HEK293 (cell line): ENCODE data around the gene TANC1.
A peak's percentile ranks its signal among the peaks of the same experiment; 100 is the strongest.

Source experiments
- BCL11A ChIP-seq: fragments of 450-650 bp; formaldehyde crosslinking; IDR thresholded peaks from 2 replicates; pipeline ENCODE4 v1.5.1; 2016; ENCODE audit warnings: low read depth, missing biosample characterization, missing genetic modification characterization
- GLI2 ChIP-seq: fragments of 450-650 bp; formaldehyde crosslinking; IDR thresholded peaks from 2 replicates; pipeline ENCODE4; 2017; ENCODE audit warnings: missing biosample characterization, missing genetic modification characterization, low read depth, borderline replicate concordance
- GLIS1 ChIP-seq: fragments of 450-650 bp; formaldehyde crosslinking; IDR thresholded peaks from 2 replicates; pipeline ENCODE4 v1.5.1; 2016; ENCODE audit warnings: missing biosample characterization, missing genetic modification characterization
- KLF1 ChIP-seq: fragments of 450-650 bp; formaldehyde crosslinking; IDR thresholded peaks from 2 replicates; pipeline ENCODE4 v1.5.1; 2016; ENCODE audit warnings: missing biosample characterization, missing genetic modification characterization
- KLF8 ChIP-seq: fragments of 450-650 bp; formaldehyde crosslinking; IDR thresholded peaks from 2 replicates; pipeline ENCODE4 v1.5.1; 2016; ENCODE audit warnings: missing biosample characterization, missing genetic modification characterization
- PRDM4 ChIP-seq: fragments of 450-650 bp; formaldehyde crosslinking; IDR thresholded peaks from 2 replicates; pipeline ENCODE4 v1.5.1; 2017; ENCODE audit warnings: missing biosample characterization, missing genetic modification characterization
- RBAK ChIP-seq: fragments of 450-650 bp; formaldehyde crosslinking; IDR thresholded peaks from 2 replicates; pipeline ENCODE4 v1.5.1; 2016; ENCODE audit warnings: missing biosample characterization, missing genetic modification characterization
- SP2 ChIP-seq: fragments of 450-650 bp; formaldehyde crosslinking; IDR thresholded peaks from 2 replicates; pipeline ENCODE4 v1.5.1; 2016; ENCODE audit warnings: missing biosample characterization, missing genetic modification characterization
- SP3 ChIP-seq: fragments of 450-650 bp; formaldehyde crosslinking; IDR thresholded peaks from 2 replicates; pipeline ENCODE4 v1.5.1; 2016; ENCODE audit warnings: missing biosample characterization, missing genetic modification characterization
- TCF7L2 ChIP-seq: IDR thresholded peaks from 2 replicates; pipeline ENCODE4 v1.6.1; 2011; ENCODE audit warnings: low read depth, mild to moderate bottlenecking, inconsistent platforms, low read length, moderate library complexity, borderline replicate concordance
- YY2 ChIP-seq: fragments of 450-650 bp; formaldehyde crosslinking; IDR thresholded peaks from 2 replicates; pipeline ENCODE4 v1.5.1; 2016; ENCODE audit warnings: missing biosample characterization, missing genetic modification characterization
- ZBTB21 ChIP-seq: fragments of 450-650 bp; formaldehyde crosslinking; IDR thresholded peaks from 2 replicates; pipeline ENCODE4 v1.5.1; 2017; ENCODE audit warnings: missing biosample characterization, missing genetic modification characterization
- ZBTB49 ChIP-seq: fragments of 450-650 bp; formaldehyde crosslinking; IDR thresholded peaks from 2 replicates; pipeline ENCODE4 v1.5.1; 2016; ENCODE audit warnings: missing biosample characterization, missing genetic modification characterization, low read depth
- ZIC2 ChIP-seq: fragments of 450-650 bp; formaldehyde crosslinking; IDR thresholded peaks from 2 replicates; pipeline ENCODE4 v1.5.1; 2016; ENCODE audit warnings: missing biosample characterization, missing genetic modification characterization
- ZNF114 ChIP-seq: fragments of 450-650 bp; formaldehyde crosslinking; IDR thresholded peaks from 2 replicates; pipeline ENCODE4 v1.5.0; 2017; ENCODE audit warnings: missing biosample characterization, missing genetic modification characterization
- ZNF121 ChIP-seq: fragments of 450-650 bp; formaldehyde crosslinking; IDR thresholded peaks from 2 replicates; pipeline ENCODE4 v1.5.1; 2016; ENCODE audit warnings: missing biosample characterization, missing genetic modification characterization
- ZNF132 ChIP-seq: fragments of 450-650 bp; formaldehyde crosslinking; IDR thresholded peaks from 2 replicates; pipeline ENCODE4 v1.5.1; 2017; ENCODE audit warnings: missing biosample characterization, missing genetic modification characterization, borderline replicate concordance
- ZNF175 ChIP-seq: fragments of 450-650 bp; formaldehyde crosslinking; IDR thresholded peaks from 2 replicates; pipeline ENCODE4 v1.5.1; 2016; ENCODE audit warnings: missing biosample characterization, missing genetic modification characterization
- ZNF184 ChIP-seq: fragments of 450-650 bp; IDR thresholded peaks from 2 replicates; pipeline ENCODE4 v1.5.1; 2018; ENCODE audit warnings: missing biosample characterization, mild to moderate bottlenecking, missing genetic modification characterization
- ZNF202 ChIP-seq: fragments of 450-650 bp; formaldehyde crosslinking; IDR thresholded peaks from 2 replicates; pipeline ENCODE4 v1.5.1; 2016; ENCODE audit warnings: missing biosample characterization, missing genetic modification characterization, borderline replicate concordance
- ZNF223 ChIP-seq: fragments of 450-650 bp; formaldehyde crosslinking; IDR thresholded peaks from 2 replicates; pipeline ENCODE4 v1.5.1; 2016; ENCODE audit warnings: missing biosample characterization, missing genetic modification characterization
- ZNF37A ChIP-seq: fragments of 450-650 bp; IDR thresholded peaks from 2 replicates; pipeline ENCODE4 v1.5.1; 2018; ENCODE audit warnings: missing biosample characterization, missing genetic modification characterization
- ZNF398 ChIP-seq: fragments of 450-650 bp; formaldehyde crosslinking; IDR thresholded peaks from 2 replicates; pipeline ENCODE4 v1.5.1; 2017; ENCODE audit warnings: missing biosample characterization, missing genetic modification characterization
- ZNF433 ChIP-seq: fragments of 450-650 bp; formaldehyde crosslinking; IDR thresholded peaks from 2 replicates; pipeline ENCODE4 v1.5.1; 2016; ENCODE audit warnings: missing biosample characterization, missing genetic modification characterization, low read depth
- ZNF488 ChIP-seq: fragments of 450-650 bp; formaldehyde crosslinking; IDR thresholded peaks from 2 replicates; pipeline ENCODE4 v1.5.1; 2016; ENCODE audit warnings: missing biosample characterization, missing genetic modification characterization
- ZNF530 ChIP-seq: fragments of 450-650 bp; formaldehyde crosslinking; IDR thresholded peaks from 2 replicates; pipeline ENCODE4 v1.5.1; 2016; ENCODE audit warnings: low read depth, missing biosample characterization, missing genetic modification characterization
- ZNF544 ChIP-seq: fragments of 450-650 bp; formaldehyde crosslinking; IDR thresholded peaks from 2 replicates; pipeline ENCODE4 v1.5.0; 2017; ENCODE audit warnings: missing biosample characterization, missing genetic modification characterization
- ZNF548 ChIP-seq: fragments of 450-650 bp; formaldehyde crosslinking; IDR thresholded peaks from 2 replicates; pipeline ENCODE4 v1.5.1; 2016; ENCODE audit warnings: missing biosample characterization, missing genetic modification characterization
- ZNF560 ChIP-seq: fragments of 450-650 bp; formaldehyde crosslinking; IDR thresholded peaks from 2 replicates; pipeline ENCODE4 v1.5.1; 2017; ENCODE audit warnings: missing biosample characterization, missing genetic modification characterization, borderline replicate concordance
- ZNF707 ChIP-seq: fragments of 450-650 bp; formaldehyde crosslinking; IDR thresholded peaks from 2 replicates; pipeline ENCODE4 v1.5.1; 2016; ENCODE audit warnings: missing biosample characterization, missing genetic modification characterization
- ZNF791 ChIP-seq: fragments of 450-650 bp; formaldehyde crosslinking; IDR thresholded peaks from 2 replicates; pipeline ENCODE4 v1.5.1; 2016; ENCODE audit warnings: missing biosample characterization, missing genetic modification characterization
- ZNF843 ChIP-seq: fragments of 450-650 bp; formaldehyde crosslinking; IDR thresholded peaks from 2 replicates; pipeline ENCODE4 v1.5.1; 2016; ENCODE audit warnings: missing biosample characterization, missing genetic modification characterization
- ZSCAN5A ChIP-seq: fragments of 450-650 bp; formaldehyde crosslinking; IDR thresholded peaks from 2 replicates; pipeline ENCODE4 v1.5.1; 2016; ENCODE audit warnings: missing biosample characterization, missing genetic modification characterization

TANC1 gene

GRCh38 chr2:158973116-158973956 lies 4.9 kb downstream of the TANC1 start (continued):
- TF ChIP-seq ZBTB49 (tag by site-specific recombination) (no peak), ZNF398 (tag by site-specific recombination) (peak; percentile 21; the same call in 1 of the 2 replicates), ZNF132 (no peak), GLIS1 (tag by site-specific recombination) (peak; percentile 32), YY2 (no peak), ZNF488 (tag by site-specific recombination) (no peak), GLI2 (tag by site-specific recombination) (no peak), PRDM4 (tag by site-specific recombination) (no peak), ZNF223 (no peak), ZSCAN5A (tag by site-specific recombination) (no peak), RBAK (tag by site-specific recombination) (no peak), ZNF791 (tag by site-specific recombination) (no peak), ZNF707 (tag by site-specific recombination) (no peak), ZNF37A (tag by site-specific recombination) (no peak), ZNF843 (tag by site-specific recombination) (peak; percentile 74; the same call in 1 of the 2 replicates), ZIC2 (tag by site-specific recombination) (no peak), ZNF548 (tag by site-specific recombination) (no peak), TCF7L2 (peak; percentile 73), ZNF184 (tag by site-specific recombination) (peak; percentile 72; the same call in 1 of the 2 replicates), KLF1 (tag by site-specific recombination) (no peak), SP3 (tag by site-specific recombination) (0 out of 2 replicates have a peak, but pooled peaks have one; percentile 30), SP2 (tag by site-specific recombination) (no peak), ZNF175 (no peak), ZBTB21 (tag by site-specific recombination) (peak; percentile 59; the same call in 1 of the 2 replicates), KLF8 (tag by site-specific recombination) (peak; percentile 62; the same call in 1 of the 2 replicates), ZNF544 (tag by site-specific recombination) (no peak), ZNF433 (tag by site-specific recombination) (no peak), ZNF560 (tag by site-specific recombination) (no peak), ZNF202 (tag by site-specific recombination) (no peak), BCL11A (tag by site-specific recombination) (no peak), ZNF530 (tag by site-specific recombination) (no peak), ZNF114 (tag by site-specific recombination) (no peak), ZNF121 (tag by site-specific recombination) (no peak)
